Activated CD4-positive, alpha-beta T cell treated with anti-CD3 and anti-CD28 coated beads, Interleukin-2, amount 10 ng/mL, durations not matched to agents 7 days and 5 days (primary cell): Measurements from ENCODE around the gene FAM50A. TPM values are rescaled to one million over a fixed set of nuclear protein-coding genes. Genes with fewer than 3 reads are reported as not detected.
A peak's percentile ranks its signal among the peaks of the same experiment; 100 is the strongest.

Source experiments
- CTCF ChIA-PET: fragments of 350-600 bp; sonication (Branson Sonifier 250); formaldehyde crosslinking; loops from one replicate; lab custom pipeline; 2021; ENCODE audit warnings: antibody characterized with exemption; lab: Charles Lee
- POLR2A ChIA-PET: fragments of 350-600 bp; sonication (Branson Sonifier 250); formaldehyde crosslinking; loops from one replicate; lab custom pipeline; 2021; ENCODE audit warnings: antibody characterized with exemption; lab: Charles Lee
- DNase-seq: peaks from one replicate; pipeline ENCODE4 v3.0.0-alpha.2; 2020
- H3K27ac Mint-ChIP-seq: one replicate; pipeline ENCODE4 v1.8.0; 2021; ENCODE audit warnings: mild to moderate bottlenecking, moderate library complexity, mixed read lengths
- H3K27me3 Mint-ChIP-seq: one replicate; pipeline ENCODE4 v1.8.0; 2021; ENCODE audit warnings: mixed read lengths
- H3K36me3 Mint-ChIP-seq: one replicate; pipeline ENCODE4 v1.8.0; 2021; ENCODE audit warnings: low read depth, mixed read lengths
- H3K4me1 Mint-ChIP-seq: one replicate; pipeline ENCODE4 v1.8.0; 2021; ENCODE audit warnings: mixed read lengths
- H3K4me3 Mint-ChIP-seq: one replicate; pipeline ENCODE4 v1.8.0; 2021; ENCODE audit warnings: mild to moderate bottlenecking, moderate library complexity, mixed read lengths
- H3K9me3 Mint-ChIP-seq: one replicate; pipeline ENCODE4 v1.8.0; 2021; ENCODE audit warnings: mixed read lengths
- total RNA-seq, 2 experiments: library from RNA; stranded (reverse); gene quantifications; one replicate each; pipeline ENCODE4 v1.2.3, GENCODE V29; 2021

The FAM50A gene
- total RNA-seq, 2 experiments from 2014 or later = 54.3 to 66.9 TPM

GRCh38 chrX:154436374-154436982 lies 7.5 kb upstream of the FAM50A start:
- ChIA-PET POLR2A (no interaction called here), CTCF (no interaction called here)
- H3K4me3 Mint-ChIP-seq = peak overlapping the region; percentile 75

GRCh38 chrX:154436983-154437752 lies 6.8 kb upstream of the FAM50A start, which contains the start of gene GDI1:
TSS of gene GDI1 (plus strand) at chrX:154437154. CDS start at chrX:154437255, 101 bp downstream.
- CTCF ChIA-PET = no interaction called here
- DNase-seq = peak; percentile 52

More at GRCh38 chrX:154436374-154436982, 7.5 kb upstream of the FAM50A start:
- Mint-ChIP-seq H3K27me3 (no peaks in the 10 kb centered on the region), H3K27ac (peak overlapping the region; percentile 87), H3K4me1 (peaks cover 22% of the 10 kb centered on the region), H3K36me3 (peaks cover 19% of the 10 kb centered on the region), H3K9me3 (no peaks in the 10 kb centered on the region)
- peak; percentile 45 for DNase-seq

GRCh38 chrX:154437971-154438893 lies 5.7 kb upstream of the FAM50A start:
- peak overlapping the region; percentile 81 for H3K4me3 Mint-ChIP-seq
- peaks cover 21% of the 10 kb centered on the region for H3K36me3 Mint-ChIP-seq
- no peaks in the 10 kb centered on the region for H3K27me3 Mint-ChIP-seq
- H3K27ac Mint-ChIP-seq = peak overlapping the region; percentile 83
- no peaks in the 10 kb centered on the region for H3K9me3 Mint-ChIP-seq
- DNase-seq = no peak
- CTCF ChIA-PET = interaction anchor here (0.6 to 1.2 kb wide), 2 partner anchors 10 to 199 kb away, joined by 3 to 4 read pairs; partner anchors contain the start of gene ATP6AP1
- H3K4me1 Mint-ChIP-seq = peaks cover 31% of the 10 kb centered on the region
- POLR2A ChIA-PET = no interaction called here

More at GRCh38 chrX:154436983-154437752, 6.8 kb upstream of the FAM50A start, which contains the start of gene GDI1:
- Mint-ChIP-seq H3K4me3 (peak within 1 kb of the TSS; percentile 81), H3K9me3 (no peaks in the 10 kb centered on the region), H3K27me3 (no peaks in the 10 kb centered on the region), H3K4me1 (peaks cover 27% of the 10 kb centered on the region), H3K36me3 (peaks cover 24% of the 10 kb centered on the region), H3K27ac (peak within 1 kb of the TSS; percentile 87)
- POLR2A ChIA-PET = no interaction called here

- DNase-seq = no peak
- ChIA-PET CTCF (interaction anchor here (1.2 kb wide), 1 partner anchor 11 kb away, joined by 3 read pairs; the partner anchor contains the start of gene ATP6AP1), POLR2A (no interaction called here)
- Mint-ChIP-seq H3K4me1 (peaks cover 36% of the 10 kb centered on the region), H3K27ac (no peak overlapping the region), H3K9me3 (no peaks in the 10 kb centered on the region), H3K4me3 (no peak overlapping the region), H3K36me3 (peaks cover 17% of the 10 kb centered on the region), H3K27me3 (no peaks in the 10 kb centered on the region)
These were observed 4.1 kb upstream of the FAM50A start for GRCh38 chrX:154439841-154440240.

- H3K27ac Mint-ChIP-seq = no peak overlapping the region
- no peak for DNase-seq
- ChIA-PET POLR2A (no interaction called here), CTCF (interaction anchor here (1.0 to 1.5 kb wide), 3 partner anchors 10 to 42 kb away, joined by 3 to 5 read pairs (median 4); partner anchors contain the start of genes ATP6AP1 and RPL10)
- no peak overlapping the region for H3K4me3 Mint-ChIP-seq
- no peaks in the 10 kb centered on the region for H3K27me3 Mint-ChIP-seq
- no peaks in the 10 kb centered on the region for H3K9me3 Mint-ChIP-seq
- H3K4me1 Mint-ChIP-seq = peaks cover 36% of the 10 kb centered on the region
- H3K36me3 Mint-ChIP-seq = peaks cover 11% of the 10 kb centered on the region
These were observed 3.2 kb upstream of the FAM50A start for GRCh38 chrX:154440623-154441357.

- ChIA-PET POLR2A (no interaction called here), CTCF (interaction anchor here (1.1 to 1.5 kb wide), 2 partner anchors 9 to 13 kb away, joined by 3 to 4 read pairs; partner anchors contain the start of gene ATP6AP1)
- Mint-ChIP-seq H3K4me3 (no peak overlapping the region), H3K27ac (no peak overlapping the region), H3K36me3 (peaks cover 7% of the 10 kb centered on the region), H3K27me3 (no peaks in the 10 kb centered on the region), H3K4me1 (peaks cover 29% of the 10 kb centered on the region), H3K9me3 (no peaks in the 10 kb centered on the region)
- no peak for DNase-seq
These were observed 2.4 kb upstream of the FAM50A start for GRCh38 chrX:154441564-154441963.

- H3K27ac Mint-ChIP-seq = peak overlapping the region; percentile 19
- no peak overlapping the region for H3K4me3 Mint-ChIP-seq
- no peaks in the 10 kb centered on the region for H3K9me3 Mint-ChIP-seq
- ChIA-PET POLR2A (no interaction called here), CTCF (interaction anchor here (1.5 kb wide), 1 partner anchor 14 kb away, joined by 4 read pairs; the partner anchor contains the start of gene ATP6AP1)
- DNase-seq = no peak
- peaks cover 10% of the 10 kb centered on the region for H3K36me3 Mint-ChIP-seq
- H3K4me1 Mint-ChIP-seq = peaks cover 31% of the 10 kb centered on the region
- no peaks in the 10 kb centered on the region for H3K27me3 Mint-ChIP-seq
These were observed 1.8 kb upstream of the FAM50A start for GRCh38 chrX:154441984-154442707.

GRCh38 chrX:154443479-154443910 lies 446 bp upstream of the FAM50A start:
- peaks cover 24% of the 10 kb centered on the region for H3K4me1 Mint-ChIP-seq
- H3K27me3 Mint-ChIP-seq = no peaks in the 10 kb centered on the region
- peak overlapping the region; percentile 84 for H3K27ac Mint-ChIP-seq
- POLR2A ChIA-PET = no interaction called here
- CTCF ChIA-PET = no interaction called here
- DNase-seq = no peak
- H3K4me3 Mint-ChIP-seq = peak overlapping the region; percentile 70
- H3K36me3 Mint-ChIP-seq = peaks cover 11% of the 10 kb centered on the region
- no peaks in the 10 kb centered on the region for H3K9me3 Mint-ChIP-seq

- Mint-ChIP-seq H3K27me3 (no peaks in the 10 kb centered on the region), H3K4me1 (peaks cover 21% of the 10 kb centered on the region), H3K9me3 (no peaks in the 10 kb centered on the region), H3K27ac (no peak overlapping the region), H3K36me3 (peaks cover 11% of the 10 kb centered on the region), H3K4me3 (peak overlapping the region; percentile 56)
- ChIA-PET POLR2A (no interaction called here), CTCF (interaction anchor here (1.1 kb wide), 1 partner anchor 10 kb away, joined by 3 read pairs; no protein-coding TSS in a partner anchor)
- DNase-seq = no peak
These were observed 860 bp downstream of the FAM50A start for GRCh38 chrX:154444755-154445246.

- Mint-ChIP-seq H3K27me3 (no peaks in the 10 kb centered on the region), H3K4me3 (peak overlapping the region; percentile 34), H3K9me3 (no peaks in the 10 kb centered on the region), H3K27ac (no peak overlapping the region), H3K36me3 (peaks cover 11% of the 10 kb centered on the region), H3K4me1 (peaks cover 17% of the 10 kb centered on the region)
- ChIA-PET POLR2A (interaction anchor here (0.6 kb wide), 1 partner anchor 98 kb away, joined by 3 read pairs; no protein-coding TSS in a partner anchor), CTCF (interaction anchor here (1.1 to 1.9 kb wide), 2 partner anchors 9 to 42 kb away, joined by 3 to 5 read pairs; no protein-coding TSS in a partner anchor)
- DNase-seq = no peak
These were observed 1.8 kb downstream of the FAM50A start for GRCh38 chrX:154445776-154446175.

GRCh38 chrX:154446430-154446829 lies 2.5 kb downstream of the FAM50A start:
- no peak for DNase-seq
- peaks cover 9% of the 10 kb centered on the region for H3K36me3 Mint-ChIP-seq
- POLR2A ChIA-PET = no interaction called here
- no peaks in the 10 kb centered on the region for H3K27me3 Mint-ChIP-seq
- CTCF ChIA-PET = interaction anchor here (1.9 kb wide), 1 partner anchor 41 kb away, joined by 5 read pairs; no protein-coding TSS in a partner anchor
- H3K27ac Mint-ChIP-seq = no peak overlapping the region
- no peaks in the 10 kb centered on the region for H3K9me3 Mint-ChIP-seq
- no peak overlapping the region for H3K4me3 Mint-ChIP-seq
- H3K4me1 Mint-ChIP-seq = peaks cover 16% of the 10 kb centered on the region
